HG03045 (cell line): ENCODE measurements around the gene IL11.

Source experiments
- ATAC-seq: cut with Tn5 transposase; IDR thresholded peaks from one replicate; pipeline ENCODE4 v1.9.1; 2021; ENCODE audit warnings: mild to moderate bottlenecking, moderate library complexity; ENCODE audit not compliant: unreplicated experiment

The IL11 gene

DNA sequence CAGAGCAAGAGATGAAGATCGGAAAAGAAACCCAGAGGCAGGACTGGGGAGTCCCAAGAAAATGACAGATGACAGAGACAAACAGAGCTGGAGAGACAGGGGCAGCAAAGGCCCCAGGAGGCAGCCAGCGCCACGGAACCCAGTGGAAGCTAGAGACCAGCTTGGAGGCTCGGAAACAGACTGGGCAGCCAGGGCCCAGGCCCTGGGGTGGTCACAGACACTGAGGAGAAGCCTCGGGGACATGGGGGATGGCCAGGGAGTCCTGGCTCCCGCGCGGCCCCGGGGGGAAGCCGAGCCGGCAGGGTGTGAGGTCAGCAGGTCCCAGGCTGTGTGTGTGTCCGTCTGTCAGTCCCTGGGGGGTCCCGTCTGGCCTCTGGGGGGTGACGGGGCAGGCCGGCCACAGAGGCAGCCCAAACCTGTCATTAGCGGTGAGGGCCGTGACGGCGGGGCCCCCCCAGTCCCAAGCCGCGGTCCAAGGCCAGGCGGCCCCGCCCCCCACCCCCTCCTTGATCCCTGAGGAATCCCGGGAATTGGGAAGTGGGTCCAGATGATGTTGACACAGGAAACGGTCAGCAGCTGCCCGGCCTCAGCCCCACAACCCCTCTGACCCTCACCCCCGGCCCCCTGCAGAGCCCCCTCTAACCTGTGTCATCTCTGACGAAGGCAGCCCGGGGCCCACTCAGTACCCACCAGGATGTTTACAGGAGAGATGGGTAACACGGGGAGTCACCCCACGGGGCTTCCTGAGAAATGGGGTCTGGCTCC, 3.9 kb upstream of the IL11 start:
- no peak for ATAC-seq

DNA sequence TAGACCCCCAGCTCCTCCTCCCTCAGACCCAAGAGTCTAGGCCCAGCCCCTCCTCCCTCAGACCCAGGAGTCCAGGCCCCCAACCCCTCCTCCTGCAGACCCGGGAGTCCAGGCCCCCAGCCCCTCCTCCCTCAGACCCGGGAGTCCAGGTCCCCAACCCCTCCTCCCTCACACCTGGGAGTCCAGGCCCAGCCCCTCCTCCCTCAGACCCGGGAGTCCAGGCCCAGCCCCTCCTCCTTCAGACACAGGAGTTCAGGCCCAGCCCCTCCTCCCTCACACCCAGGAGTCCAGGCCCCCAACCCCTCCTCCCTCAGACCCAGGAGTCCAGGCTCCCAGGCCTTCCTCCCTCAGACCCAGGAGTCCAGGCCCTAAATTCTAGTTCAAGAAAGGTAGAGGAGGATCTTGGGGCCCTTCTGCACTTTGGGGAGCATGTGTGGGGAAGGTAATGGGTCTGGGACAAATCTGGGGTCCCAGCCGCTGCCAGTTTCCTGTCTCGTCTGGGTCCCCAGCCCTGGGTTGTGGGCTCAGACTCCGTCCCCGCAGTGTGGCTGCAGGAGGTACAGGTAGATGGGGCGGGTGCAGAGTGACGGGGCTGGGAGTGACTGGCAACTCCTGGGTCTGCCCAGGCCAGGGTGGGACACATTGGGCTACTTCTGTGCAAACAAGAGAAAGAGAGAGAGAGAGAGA, 3.2 kb upstream of the IL11 start:
- no peak for ATAC-seq

DNA sequence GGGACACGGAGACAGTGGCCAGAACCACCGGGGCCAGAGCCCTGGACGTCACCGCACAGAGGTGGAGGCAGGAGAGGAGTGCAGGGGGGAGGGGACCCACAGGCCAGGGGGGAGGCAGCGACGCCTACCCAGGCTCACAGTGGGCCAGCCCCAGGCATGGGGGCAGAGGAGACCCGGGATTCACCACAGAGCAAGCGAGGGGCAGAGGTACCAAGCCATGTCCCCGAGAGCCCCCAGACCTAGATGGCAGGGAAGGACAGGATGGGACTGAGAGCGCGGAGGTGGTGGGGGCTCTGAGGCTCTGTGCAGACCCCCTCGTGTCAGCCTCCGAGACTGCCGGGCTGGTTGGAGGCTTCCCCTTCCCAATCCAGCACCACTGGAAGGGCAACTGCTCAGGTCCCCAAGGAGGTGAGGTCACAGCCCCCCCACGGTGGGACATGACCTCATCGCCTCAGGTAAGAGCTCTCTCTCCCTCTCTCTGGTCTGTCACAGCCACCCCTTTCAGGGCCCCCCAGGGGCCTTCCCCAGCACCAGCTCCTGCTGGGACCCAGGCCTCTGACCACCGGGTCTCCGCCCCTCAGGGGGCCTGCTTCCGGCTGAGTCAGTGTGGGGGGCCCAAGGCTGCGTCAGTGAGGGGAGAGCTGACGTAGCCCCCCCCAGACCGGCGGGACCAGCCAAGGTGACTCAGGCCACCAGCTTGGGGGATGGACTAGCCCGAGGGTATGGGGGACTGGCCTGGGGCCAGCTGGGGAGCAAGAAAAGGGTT, 2.2 kb upstream of the IL11 start:
- no peak for ATAC-seq

DNA sequence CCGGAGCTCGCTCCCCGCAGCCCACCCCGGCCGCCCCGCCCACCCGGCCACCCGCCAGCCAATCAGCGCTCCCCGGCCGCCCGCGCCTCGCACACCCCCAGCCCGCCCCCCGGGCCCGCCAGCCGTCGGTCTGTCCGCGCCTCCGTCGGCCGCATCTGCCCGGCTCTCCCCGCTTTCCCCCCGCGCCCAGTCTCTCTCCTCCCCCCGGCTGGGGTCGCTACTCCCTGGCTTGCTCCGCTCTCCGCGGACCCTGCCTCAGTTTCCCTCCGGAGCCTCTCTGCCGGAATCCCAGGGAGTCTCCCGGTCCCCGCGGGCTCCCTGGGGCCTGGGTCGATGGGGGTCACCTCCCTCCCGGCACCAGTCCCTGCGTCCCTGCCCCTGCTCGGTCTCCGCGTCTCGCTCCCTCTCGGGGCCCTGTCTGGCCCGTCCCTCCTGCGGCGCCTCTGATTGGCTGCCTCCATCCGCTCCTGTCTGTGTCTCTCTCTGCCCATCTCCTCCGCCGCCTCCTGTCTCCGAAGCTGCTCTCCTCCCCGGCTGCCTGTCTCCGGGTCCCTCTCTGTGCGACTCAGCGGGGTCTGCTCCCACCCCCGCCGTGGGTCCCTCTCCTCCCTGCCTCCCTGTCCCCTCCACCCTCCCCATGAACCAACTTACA, 484 bp downstream of the IL11 start:
- no peak for ATAC-seq

DNA sequence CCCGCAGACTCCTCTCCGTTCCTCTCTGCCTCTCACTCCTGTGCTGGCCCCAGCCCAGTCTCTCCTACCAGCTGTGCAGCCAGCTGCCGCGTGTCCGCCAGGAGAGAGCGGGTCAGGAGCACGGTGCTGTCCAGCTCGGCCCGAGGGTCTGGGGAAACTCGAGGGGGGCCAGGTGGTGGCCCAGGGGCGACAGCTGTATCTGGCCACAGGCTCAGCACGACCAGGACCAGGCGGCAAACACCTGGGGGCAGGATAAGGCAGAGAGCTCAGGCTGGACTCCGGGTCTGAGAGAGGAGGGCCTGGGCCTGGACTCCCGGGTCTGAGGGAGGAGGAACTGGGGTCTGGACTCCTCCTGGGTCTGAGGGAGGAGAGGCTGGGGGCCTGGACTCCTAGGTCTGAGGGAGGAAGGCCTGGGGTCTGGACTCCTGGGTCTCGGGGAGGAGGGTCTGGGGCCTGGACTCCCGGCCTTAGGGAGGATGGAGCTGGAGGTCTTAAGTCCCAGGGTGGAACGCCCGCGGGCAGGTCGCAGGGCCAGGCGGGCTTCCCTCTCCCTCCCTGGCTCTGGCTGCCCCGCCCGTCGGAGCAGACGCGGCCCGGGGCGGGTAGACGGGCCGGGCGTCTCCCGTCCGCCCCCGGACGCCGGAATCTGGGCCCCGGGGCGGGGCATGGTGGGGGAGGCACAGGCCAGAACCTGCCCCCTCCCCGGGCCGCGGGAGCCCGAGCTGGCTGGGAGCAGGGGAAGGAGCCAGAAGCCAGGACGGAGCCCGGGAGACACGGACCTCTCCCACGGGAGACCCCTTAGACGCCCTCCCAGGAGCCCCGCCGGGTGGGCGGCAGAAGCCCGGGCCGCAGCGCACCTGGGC, 1.3 kb downstream of the IL11 start:
- ATAC-seq: no peak

DNA sequence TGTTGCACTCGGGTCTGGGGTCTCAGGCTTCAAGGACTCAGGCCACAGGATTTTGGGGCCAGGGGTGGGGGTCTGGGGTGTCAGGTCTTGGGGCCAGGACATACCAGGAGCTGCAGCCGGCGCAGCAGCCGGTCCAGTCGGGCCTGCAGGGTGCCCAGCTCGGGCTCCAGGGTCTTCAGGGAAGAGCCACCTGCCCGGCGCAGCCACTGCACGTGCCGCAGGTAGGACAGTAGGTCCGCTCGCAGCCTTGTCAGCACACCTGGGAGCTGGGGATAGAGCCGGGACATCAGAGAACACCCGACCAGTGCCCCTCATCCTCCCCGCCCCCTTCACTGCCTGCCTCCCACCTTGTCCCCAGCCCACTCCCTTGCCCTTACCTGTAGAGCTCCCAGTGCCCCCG, 2.2 kb downstream of the IL11 start:
- no peak for ATAC-seq

DNA sequence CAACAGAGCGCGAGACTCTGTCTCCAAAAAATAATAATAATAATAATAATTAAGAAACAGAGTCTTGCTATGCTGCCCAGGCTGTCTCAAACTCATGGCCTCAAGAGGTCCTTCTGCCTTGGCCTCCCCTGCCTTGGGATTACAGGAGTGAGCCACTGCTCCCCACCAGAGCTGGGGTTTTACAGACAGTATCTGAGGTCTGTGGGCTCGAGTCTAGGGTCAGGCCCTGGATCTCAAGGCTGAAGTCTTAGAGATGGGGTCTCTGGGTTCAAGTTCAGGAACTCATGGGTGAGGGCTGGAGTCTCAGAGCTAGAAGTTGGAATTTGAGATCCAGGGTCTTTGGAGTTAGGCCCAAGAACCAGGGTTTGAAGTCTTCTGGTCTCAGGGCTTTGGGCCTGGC, 3.5 kb downstream of the IL11 start:
- ATAC-seq: no peak

DNA sequence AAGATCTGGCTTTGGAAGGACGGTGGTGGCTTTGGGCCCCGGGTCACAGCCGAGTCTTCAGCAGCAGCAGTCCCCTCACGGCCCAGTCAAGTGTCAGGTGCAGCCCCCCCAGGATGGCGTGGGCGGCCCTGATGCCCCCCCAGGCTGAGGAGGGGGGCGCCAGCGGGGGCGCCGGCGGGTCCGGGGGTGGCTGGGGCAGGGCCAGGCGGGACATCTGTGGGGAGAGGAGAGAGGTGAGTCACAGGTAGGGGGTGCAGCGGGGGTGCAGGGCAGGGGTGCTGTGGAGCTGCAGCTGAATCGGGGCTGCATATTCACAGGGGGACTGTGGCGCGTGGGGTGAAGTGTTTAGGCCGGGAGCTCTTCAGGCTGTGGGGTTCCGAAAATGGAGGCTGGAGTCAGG, 4.3 kb downstream of the IL11 start:
- no peak for ATAC-seq

DNA sequence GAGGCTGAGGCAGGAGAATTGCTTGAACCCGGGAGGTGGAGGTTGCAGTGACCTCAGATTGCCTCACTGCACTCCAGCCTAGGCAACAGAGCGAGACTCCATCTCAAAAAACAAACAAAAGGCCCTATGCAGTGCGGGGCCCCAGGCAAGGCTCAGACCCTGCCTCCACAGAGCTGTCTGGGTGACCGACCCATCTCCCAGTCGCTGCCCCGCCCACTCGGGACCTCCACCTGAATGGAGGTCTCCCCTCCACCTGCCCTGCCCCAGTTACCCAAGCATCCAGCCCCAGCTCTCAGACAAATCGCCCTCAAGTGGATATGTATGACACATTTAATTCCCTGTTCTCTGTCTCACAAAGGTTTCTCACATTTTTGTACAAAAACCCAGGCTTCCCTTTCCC, 5.0 kb downstream of the IL11 start:
- no peak for ATAC-seq

DNA sequence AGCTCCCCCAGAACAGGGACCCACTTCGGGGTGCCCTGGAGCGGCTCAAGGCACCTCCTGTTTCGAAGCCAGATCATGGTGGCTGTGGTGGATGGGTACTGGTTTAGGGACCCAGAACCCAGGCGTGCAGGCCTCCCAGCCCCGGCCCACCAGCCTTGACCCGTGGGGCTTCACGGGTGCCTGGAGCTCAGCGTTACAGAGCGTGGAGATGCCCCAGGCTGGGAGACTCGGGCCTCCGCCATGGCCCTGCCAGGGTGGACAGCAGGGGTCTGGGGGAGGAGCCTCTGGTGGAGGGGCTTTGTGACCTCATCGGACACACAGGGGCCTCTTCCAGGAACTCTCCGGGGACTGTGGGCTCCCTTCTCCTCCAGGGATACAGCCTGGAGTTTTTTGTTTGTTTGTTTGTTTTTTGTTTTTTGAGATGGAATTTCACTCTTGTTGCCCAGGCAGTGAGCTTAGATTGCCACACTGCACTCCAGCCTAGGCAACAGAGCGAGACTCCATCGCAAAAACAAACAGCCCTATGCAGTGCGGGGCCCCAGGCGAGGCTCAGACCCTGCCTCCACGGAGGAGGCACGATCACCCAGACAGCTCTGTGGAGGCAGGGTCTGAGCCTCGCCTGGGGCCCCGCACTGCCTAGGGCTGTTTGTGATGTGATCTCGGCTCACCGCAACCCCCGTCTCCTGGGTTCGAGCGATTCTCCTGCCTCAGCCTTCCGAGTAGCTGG, 7.1 kb downstream of the IL11 start, which contains the start of gene GARIN5B:
Gene GARIN5B (minus strand): TSS at position 271 of the 727 bp plus-strand sequence. CDS start 194 bp downstream, at position 77.
- no peak for ATAC-seq

DNA sequence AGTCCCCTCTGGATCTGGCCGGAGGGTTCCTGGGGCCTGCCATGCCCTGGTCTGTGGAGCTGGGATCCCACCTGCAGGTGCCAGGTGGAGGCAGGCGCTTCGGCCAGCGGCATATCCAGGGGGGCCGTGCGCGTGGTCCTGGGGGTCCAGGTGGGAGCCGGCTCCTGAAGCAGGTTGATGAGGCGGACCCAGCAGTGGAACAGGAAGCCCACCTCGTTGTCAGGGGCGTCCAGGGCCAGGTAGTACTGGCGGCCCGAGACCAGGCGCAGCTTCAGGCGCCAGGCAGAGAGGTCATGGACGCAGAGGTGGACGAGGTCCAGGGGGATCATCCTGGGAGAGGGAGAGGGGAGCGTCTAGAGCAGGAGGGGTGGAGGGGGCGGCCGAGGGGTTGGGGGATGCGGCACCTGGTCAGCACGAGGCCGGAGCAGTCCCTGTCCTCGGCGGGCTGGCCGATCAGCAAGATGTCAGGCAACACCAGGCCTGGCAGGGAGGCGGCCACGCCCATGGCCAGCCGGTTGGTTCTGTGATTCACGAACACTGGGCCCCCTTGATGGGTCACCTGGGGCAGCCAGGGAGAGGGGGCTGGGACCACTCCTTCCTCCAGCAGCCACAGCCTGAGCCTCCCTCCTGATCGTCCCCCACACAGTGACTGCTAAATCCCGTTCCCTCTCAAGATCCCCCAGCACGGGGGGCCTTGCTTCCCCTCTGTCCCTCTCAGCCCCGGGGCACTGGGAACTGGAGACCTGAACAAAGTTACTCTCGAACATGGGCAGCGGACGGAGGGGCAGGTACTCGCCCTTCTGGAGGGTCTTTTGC, 7.9 kb downstream of the IL11 start:
- ATAC-seq: no peak

DNA sequence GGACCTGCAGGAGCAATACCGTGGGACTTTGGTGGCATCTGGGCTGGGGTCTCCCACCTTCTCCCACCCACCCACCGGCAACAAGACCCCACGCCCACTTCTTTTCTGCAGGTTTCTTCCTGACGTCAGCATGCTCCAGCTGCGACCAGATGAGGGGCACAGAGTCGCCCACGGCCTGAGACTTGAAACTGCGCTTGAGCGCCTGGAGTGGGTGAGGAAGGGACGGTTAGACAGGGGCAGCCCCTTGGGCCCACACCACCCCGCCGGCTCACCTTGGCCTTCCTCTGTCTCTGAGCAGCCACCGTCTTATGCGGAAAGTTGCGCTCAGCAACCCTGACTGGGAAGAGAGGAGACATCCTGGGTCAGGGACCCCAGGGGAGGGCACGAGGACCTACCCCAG, 9.4 kb downstream of the IL11 start:
- ATAC-seq: no peak

DNA sequence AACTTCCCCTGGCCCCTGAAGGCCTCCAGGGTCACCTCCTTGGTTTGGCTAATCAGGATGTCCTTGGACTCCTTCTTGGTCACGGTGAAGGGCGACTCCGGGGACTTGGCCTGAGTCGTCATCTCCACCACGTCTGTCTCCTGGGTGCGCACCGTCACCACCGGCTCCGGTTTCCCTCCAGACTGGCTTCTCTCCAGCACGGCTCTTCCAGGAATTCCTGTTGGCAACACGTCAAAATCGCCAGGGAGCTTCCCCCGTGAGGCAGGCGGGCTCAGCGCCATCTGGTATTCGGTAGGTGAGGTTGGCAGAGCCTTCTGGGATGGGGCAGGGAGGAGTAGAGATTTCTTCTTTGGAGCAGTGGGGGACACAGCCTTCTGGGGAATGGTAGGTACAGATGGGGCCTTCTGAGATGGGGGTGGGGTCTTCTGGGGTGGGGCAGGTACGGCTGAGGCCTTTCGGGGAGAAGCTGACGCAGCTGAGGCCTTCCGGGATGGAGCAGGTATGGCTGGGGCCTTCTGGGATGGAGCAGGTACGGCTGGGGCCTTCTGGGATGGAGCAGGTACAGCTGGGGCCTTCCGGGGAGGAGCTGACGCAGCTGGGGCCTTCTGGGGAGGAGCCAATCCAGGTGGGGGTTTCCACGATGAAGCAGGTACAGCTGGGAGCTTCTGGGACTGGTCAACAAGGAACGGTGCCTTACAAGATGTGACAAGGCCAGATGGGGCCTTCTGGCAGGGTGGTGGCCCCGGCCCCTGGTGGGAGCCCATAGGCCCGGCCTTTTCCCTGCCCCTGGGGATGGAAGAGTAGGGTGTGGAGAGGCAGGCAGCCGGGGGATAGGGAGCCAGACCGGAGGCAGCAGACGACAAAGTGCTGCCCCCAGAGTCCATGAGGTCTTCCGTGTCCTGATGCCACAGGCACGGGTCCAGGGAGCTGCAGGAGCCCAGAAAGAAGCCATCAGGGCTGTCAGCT, 11.0 kb downstream of the IL11 start:
- ATAC-seq: no peak

DNA sequence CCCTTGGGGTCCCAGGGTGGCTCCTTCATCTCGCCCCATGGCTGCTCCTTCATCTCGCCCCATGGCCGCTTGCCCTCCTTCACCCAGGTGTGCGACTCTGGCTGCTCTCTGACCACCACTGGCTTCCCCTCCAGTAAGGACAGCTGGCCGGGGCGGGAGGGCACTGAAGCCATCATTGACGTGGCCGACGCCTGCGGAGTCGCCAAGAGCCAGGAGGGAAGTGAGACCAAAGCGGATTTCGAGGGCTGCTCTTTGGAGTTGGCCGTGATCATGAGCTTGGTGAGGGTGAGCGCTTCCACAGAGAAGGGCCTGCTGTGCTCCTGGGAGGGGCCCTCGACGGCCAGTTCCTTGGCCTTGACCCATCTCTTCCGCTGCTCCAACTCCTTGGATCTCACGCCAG, 11.8 kb downstream of the IL11 start:
- ATAC-seq: no peak

DNA sequence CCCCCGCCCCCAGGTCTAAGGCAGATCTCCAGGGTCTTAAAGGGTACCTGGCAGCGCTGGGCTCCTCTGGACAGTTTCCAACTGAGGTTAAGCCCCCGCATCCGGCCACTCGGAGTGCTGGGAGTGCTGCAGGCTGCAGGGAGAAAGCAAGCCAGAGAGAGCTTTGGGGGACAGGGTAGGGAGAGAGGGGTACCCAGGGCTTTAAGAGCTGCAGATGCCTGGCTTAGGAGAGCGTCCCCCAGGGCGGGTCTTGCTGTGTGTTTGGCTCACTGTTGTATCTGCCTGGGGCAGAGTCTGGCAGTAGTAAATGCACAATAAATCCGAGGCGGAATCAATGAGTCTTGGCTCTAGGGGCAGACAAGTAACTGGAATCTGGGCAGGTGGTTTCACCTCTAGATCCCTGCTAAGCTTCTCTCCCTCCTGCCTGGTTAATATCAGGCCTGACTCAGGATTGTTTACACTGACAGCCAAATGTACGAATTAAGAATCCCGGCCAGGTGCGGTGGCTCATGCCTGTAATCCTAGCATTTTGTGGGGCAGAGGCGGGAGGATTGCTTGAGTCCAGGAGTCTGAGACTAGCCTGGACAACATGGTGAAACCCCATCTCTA, 14.9 kb downstream of the IL11 start:
- ATAC-seq: no peak

DNA sequence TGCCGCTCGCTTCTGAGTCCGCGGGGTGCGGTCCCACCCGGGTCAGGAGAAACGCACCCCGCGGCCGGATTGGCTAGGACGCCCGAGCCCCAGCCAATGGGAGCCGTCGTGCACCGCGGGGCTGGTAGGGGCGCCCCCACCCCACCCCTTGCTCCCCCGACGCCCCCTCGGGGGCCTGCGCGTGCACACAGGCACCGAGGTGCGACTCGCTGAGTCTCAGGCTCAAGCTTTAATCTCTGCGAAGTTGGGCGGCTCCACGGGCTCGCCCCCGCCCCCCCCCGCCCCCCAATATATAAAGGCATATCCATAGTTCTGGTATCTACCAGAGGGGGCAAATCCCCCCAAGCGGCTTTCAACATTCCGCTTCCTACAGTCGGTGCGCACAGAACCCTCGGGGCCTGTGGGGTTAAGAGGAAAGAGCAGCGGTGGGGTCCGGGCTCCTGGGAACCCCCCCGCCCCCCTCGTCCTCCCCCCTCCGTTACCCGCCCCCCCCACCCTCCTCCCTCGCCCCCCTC, 15.5 kb downstream of the IL11 start, which contains the start of gene COX6B2:
Gene COX6B2 (minus strand): TSS at position 22 of the 515 bp plus-strand sequence. CDS start 198 bp downstream, outside the sequence.
- no peak for ATAC-seq
